Breast epithelium (tissue), 4 donors: ENCODE measurements around the gene SGO2. TPM values are rescaled to one million over a fixed set of nuclear protein-coding genes. Genes with fewer than 3 reads are reported as not detected.
A peak's percentile ranks its signal among the peaks of the same experiment; 100 is the strongest.

ENCODE experiments used
- DNase-seq, 2 donors: peaks; one replicate each; pipeline ENCODE4 v3.0.0-alpha.2; 2019; ENCODE audit warnings: low spot score in 2 of 2
- H3K27ac ChIP-seq, 2 donors: fragments of 200-600 bp; sonication (generic) in 1 of 2; one replicate each; pipeline ENCODE4 v1.5.1; 2016 to 2019; ENCODE audit warnings: mild to moderate bottlenecking in 1 of 2
- H3K27me3 ChIP-seq, 2 donors: fragments of 200-600 bp; sonication (generic) in 1 of 2; one replicate each; pipeline versions ENCODE4 v1.5.1 to v1.6.0; 2017 to 2019; ENCODE audit warnings: control low read depth in 1 of 2, mild to moderate bottlenecking in 1 of 2
- H3K36me3 ChIP-seq: fragments of 200-600 bp; one replicate; pipeline ENCODE4 v1.5.1; 2019
- H3K4me1 ChIP-seq, 2 donors: fragments of 200-600 bp; sonication (generic); one replicate each; pipeline ENCODE4 v1.5.1; 2016 to 2019; ENCODE audit warnings: control low read depth in 1 of 2
- H3K4me3 ChIP-seq, 3 donors: fragments of 200-600 bp; sonication (generic); 1 replicate in 2 of 3; 2 replicates in 1 of 3; pipeline ENCODE4 v1.5.1; 2016 to 2019; ENCODE audit warnings: mild to moderate bottlenecking in 3 of 3, moderate library complexity in 2 of 3
- H3K9me3 ChIP-seq, 2 donors: fragments of 200-600 bp; sonication (generic) in 1 of 2; one replicate each; pipeline ENCODE4 v1.5.1; 2016 to 2019; ENCODE audit warnings: control low read depth in 1 of 2
- POLR2A ChIP-seq: fragments of 450-650 bp; IDR thresholded peaks from one replicate; pipeline ENCODE4 v1.6.1; 2016; ENCODE audit warnings: antibody characterized with exemption, mild to moderate bottlenecking, moderate library complexity
- POLR2AphosphoS5 ChIP-seq, 3 donors: sonication (generic); formaldehyde crosslinking; IDR thresholded peaks; one replicate each; pipeline ENCODE4 v1.6.1; 2017; ENCODE audit warnings: antibody characterized with exemption in 3 of 3
- intact Hi-C: fragments of 100-400 bp; cut with DNase I; formaldehyde crosslinking; loops from one replicate; pipeline ENCODE4 v1.15.1; 2023; ENCODE audit warnings: low total_unique reads
- total RNA-seq, 3 donors: library from RNA; depleted of rRNA; stranded (reverse); fragments of >200 nt; gene quantifications; one replicate each; pipeline ENCODE4 v1.1.0, GENCODE V29; 2016
- TF ChIP-seq, protein P1 (sequence below), 3 donors: fragments of 450-650 bp; IDR thresholded peaks; one replicate each; pipeline ENCODE4 v1.5.1; 2016 to 2017; ENCODE audit warnings: antibody characterized with exemption in 3 of 3, mild to moderate bottlenecking in 3 of 3, moderate library complexity in 3 of 3

Gene SGO2
- total RNA-seq, 3 donors from 2014 or later: 3.6 to 9.1 (median 4.6) TPM

DNA sequence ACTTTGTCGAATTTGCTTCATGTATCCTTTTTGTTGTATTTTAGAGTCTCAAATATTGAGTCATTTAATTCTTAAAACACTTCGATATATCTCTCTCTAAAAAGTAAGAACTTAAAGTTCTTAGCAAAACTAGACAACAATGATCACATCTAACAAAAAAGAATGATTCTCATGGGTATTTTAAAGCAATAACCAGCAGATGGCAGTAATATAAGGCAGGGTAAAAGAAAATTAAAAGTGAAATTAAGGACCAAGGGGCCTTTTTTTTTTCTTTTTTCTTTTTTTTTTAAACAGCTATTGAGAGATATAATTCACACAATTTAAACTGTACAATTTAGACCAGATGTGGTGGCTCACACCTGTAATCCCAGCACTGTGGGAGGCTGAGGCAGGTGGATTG is 50.0 kb downstream of the SGO2 start:
- no peak for TF ChIP-seq POLR2A
- TF ChIP-seq, protein P1, sequence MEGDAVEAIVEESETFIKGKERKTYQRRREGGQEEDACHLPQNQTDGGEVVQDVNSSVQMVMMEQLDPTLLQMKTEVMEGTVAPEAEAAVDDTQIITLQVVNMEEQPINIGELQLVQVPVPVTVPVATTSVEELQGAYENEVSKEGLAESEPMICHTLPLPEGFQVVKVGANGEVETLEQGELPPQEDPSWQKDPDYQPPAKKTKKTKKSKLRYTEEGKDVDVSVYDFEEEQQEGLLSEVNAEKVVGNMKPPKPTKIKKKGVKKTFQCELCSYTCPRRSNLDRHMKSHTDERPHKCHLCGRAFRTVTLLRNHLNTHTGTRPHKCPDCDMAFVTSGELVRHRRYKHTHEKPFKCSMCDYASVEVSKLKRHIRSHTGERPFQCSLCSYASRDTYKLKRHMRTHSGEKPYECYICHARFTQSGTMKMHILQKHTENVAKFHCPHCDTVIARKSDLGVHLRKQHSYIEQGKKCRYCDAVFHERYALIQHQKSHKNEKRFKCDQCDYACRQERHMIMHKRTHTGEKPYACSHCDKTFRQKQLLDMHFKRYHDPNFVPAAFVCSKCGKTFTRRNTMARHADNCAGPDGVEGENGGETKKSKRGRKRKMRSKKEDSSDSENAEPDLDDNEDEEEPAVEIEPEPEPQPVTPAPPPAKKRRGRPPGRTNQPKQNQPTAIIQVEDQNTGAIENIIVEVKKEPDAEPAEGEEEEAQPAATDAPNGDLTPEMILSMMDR (IDR thresholded peaks at IDR 0.05): peak in 2 of 3 donors; percentile 14 to 25
- no peak for TF ChIP-seq POLR2AphosphoS5 (IDR thresholded peaks at IDR 0.05)
- no peak overlapping the region for H3K27ac ChIP-seq
- no peaks in the 10 kb centered on the region for H3K36me3 ChIP-seq
- H3K27me3 ChIP-seq: no peaks in the 10 kb centered on the region
- H3K4me3 ChIP-seq: no peak overlapping the region
- DNase-seq: no peak
- H3K4me1 ChIP-seq: no peaks in the 10 kb centered on the region
- H3K9me3 ChIP-seq: no peaks in the 10 kb centered on the region
- intact Hi-C loops: no loop called here

DNA sequence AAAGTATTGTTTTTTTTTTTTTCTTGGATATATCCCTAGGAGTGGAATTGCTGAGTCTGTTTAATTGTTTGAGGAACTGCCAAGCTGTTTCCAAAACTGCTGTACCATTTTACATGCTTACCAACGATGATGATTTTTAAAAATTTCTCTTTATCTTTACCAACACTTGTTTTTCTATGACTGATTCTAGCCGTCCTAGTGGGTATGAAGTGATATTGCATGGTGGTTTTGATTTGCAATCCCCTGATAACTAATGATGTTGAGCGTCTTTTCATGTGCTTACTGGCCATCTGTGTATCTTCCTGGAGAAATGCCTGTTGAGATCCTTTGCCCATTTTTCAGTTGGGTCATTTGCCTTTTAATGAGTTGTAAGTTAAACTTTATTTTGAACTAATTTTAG is 51.0 kb downstream of the SGO2 start:
- no peak for DNase-seq
- no peak overlapping the region for H3K27ac ChIP-seq
- no peak overlapping the region for H3K4me3 ChIP-seq
- no peaks in the 10 kb centered on the region for H3K36me3 ChIP-seq
- H3K4me1 ChIP-seq: no peaks in the 10 kb centered on the region
- intact Hi-C loops: no loop called here
- TF ChIP-seq, protein P1 (IDR thresholded peaks at IDR 0.05): no peak
- no peak for TF ChIP-seq POLR2AphosphoS5 (IDR thresholded peaks at IDR 0.05)
- no peak for TF ChIP-seq POLR2A
- no peaks in the 10 kb centered on the region for H3K9me3 ChIP-seq
- no peaks in the 10 kb centered on the region for H3K27me3 ChIP-seq

DNA sequence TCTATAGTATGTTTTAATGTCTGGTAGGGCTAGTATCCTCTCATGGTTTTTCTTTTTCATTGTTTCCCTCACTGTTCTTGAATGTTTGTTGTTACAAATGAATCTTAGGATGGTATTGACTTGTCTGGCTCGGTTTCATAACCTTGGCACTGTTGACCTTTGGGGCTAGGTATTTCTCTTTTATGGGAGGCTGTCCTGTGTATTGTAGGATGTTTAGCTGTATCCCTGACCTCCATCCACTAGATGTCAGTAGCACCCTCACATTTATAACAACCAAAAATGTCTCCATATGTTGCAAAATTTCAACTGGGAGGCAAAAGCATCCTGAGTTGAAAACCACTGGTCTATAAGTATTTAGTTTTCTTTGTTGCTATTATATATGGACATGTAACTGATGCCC is 52.8 kb downstream of the SGO2 start:
- H3K27ac ChIP-seq: no peak overlapping the region
- no peak for TF ChIP-seq POLR2AphosphoS5 (IDR thresholded peaks at IDR 0.05)
- TF ChIP-seq, protein P1 (IDR thresholded peaks at IDR 0.05): peak in 1 of 3 donors; percentile 40
- H3K9me3 ChIP-seq: no peaks in the 10 kb centered on the region
- intact Hi-C loops: no loop called here
- no peak for DNase-seq
- no peaks in the 10 kb centered on the region for H3K4me1 ChIP-seq
- no peak overlapping the region for H3K4me3 ChIP-seq
- H3K27me3 ChIP-seq: no peaks in the 10 kb centered on the region
- H3K36me3 ChIP-seq: no peaks in the 10 kb centered on the region

DNA sequence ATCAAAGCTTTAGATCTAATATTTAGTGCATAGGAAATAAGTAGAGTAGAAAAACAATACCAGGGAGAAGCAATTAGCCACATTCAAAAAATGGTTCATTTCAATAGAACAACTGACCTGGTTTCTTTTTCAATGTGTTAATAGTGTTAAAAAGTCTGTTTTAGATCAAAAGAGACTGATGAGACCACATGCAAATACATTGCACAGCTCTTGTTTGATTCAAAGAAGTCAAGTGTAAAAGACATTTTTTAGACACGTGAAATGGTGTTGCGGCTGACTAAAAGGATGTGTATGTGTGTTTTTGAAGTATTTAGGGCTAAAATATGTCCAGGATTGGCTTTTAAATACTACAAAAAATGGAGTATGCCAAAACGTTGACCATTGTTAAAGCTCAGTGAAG is 58.6 kb downstream of the SGO2 start:
- no peak overlapping the region for H3K4me3 ChIP-seq
- intact Hi-C loops: loop anchor here (5.0 kb wide), 1 partner anchor 1378 kb away; no protein-coding TSS in a partner anchor

DNA sequence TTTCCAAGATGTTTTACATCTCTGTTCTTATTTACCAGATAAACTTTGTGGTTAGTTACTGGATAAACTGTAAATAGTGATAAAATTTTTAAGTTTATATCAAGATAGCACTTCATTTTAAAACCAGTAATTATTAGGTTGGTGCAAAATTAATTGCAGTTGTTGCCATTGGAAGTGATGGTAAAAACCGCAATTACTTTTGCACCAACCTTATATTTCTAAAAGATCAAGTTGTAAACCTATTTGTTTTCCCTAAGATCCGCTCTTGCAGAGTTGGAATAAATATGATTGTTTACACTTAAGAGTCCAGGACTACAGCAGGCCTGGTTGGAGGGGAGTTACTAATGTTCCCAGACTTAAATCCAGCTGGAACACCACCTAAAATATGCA is 59.3 kb downstream of the SGO2 start:
- no peaks in the 10 kb centered on the region for H3K27me3 ChIP-seq
- intact Hi-C loops: loop anchor here (5.0 kb wide), 1 partner anchor 1377 kb away; no protein-coding TSS in a partner anchor
- TF ChIP-seq, protein P1 (IDR thresholded peaks at IDR 0.05): no peak
- TF ChIP-seq POLR2AphosphoS5 (IDR thresholded peaks at IDR 0.05) (no peak), POLR2A (no peak)
- peak overlapping the region; percentile 67 to 78 (median 67) for H3K4me3 ChIP-seq
- H3K4me1 ChIP-seq: no peaks in the 10 kb centered on the region
- no peaks in the 10 kb centered on the region for H3K9me3 ChIP-seq
- no peak for DNase-seq
- H3K36me3 ChIP-seq: no peaks in the 10 kb centered on the region
- peak overlapping the region; percentile 73 to 91 for H3K27ac ChIP-seq

More for the DNA sequence above, 58.6 kb downstream of the SGO2 start:
- Histone ChIP-seq H3K27me3 (no peaks in the 10 kb centered on the region), H3K4me1 (no peaks in the 10 kb centered on the region), H3K36me3 (no peaks in the 10 kb centered on the region), H3K27ac (no peak overlapping the region), H3K9me3 (no peaks in the 10 kb centered on the region)
- no peak for DNase-seq
- TF ChIP-seq, protein P1 (IDR thresholded peaks at IDR 0.05): no peak
- TF ChIP-seq POLR2A (no peak), POLR2AphosphoS5 (IDR thresholded peaks at IDR 0.05) (no peak)
